ENCODE results near the gene C9. TPM values are rescaled to one million over a fixed set of nuclear protein-coding genes. Genes with fewer than 3 reads are reported as not detected.

The C9 gene
- total RNA-seq, 6 experiments from 2014 or later, result 0.07 to 0.17 TPM; not detected in 4

DNA sequence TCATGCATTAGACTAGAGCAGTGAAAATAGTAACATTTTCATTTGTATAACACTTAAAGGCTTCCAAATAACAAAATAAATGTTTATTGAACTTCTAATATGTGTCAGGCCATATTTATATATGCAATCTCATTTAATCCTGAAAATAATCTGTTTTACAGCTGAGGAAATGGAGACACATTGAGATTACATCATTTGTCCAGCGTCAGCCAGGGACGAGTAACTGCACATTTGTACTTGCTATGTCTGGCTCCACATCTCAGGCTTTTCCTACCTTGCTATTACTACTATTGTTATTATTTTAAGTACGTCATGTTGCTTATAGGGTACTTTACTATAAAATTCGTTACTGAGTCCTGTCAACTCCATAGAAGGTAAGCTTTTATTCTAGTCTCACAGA lies 3.8 kb upstream of the C9 start:
- H3K4me3 Mint-ChIP-seq, result no peak overlapping the region
- DNase-seq, result no peak
- peaks cover 27% of the 10 kb centered on the region for H3K27me3 Mint-ChIP-seq (ENCODE audit: insufficient read depth)
- peaks cover 35% of the 10 kb centered on the region for H3K36me3 Mint-ChIP-seq (ENCODE audit: low read depth)
- TF ChIP-seq, protein P1, sequence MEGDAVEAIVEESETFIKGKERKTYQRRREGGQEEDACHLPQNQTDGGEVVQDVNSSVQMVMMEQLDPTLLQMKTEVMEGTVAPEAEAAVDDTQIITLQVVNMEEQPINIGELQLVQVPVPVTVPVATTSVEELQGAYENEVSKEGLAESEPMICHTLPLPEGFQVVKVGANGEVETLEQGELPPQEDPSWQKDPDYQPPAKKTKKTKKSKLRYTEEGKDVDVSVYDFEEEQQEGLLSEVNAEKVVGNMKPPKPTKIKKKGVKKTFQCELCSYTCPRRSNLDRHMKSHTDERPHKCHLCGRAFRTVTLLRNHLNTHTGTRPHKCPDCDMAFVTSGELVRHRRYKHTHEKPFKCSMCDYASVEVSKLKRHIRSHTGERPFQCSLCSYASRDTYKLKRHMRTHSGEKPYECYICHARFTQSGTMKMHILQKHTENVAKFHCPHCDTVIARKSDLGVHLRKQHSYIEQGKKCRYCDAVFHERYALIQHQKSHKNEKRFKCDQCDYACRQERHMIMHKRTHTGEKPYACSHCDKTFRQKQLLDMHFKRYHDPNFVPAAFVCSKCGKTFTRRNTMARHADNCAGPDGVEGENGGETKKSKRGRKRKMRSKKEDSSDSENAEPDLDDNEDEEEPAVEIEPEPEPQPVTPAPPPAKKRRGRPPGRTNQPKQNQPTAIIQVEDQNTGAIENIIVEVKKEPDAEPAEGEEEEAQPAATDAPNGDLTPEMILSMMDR (IDR thresholded peaks at IDR 0.05), result no peak
- no peak overlapping the region for H3K27ac Mint-ChIP-seq
- H3K9me3 Mint-ChIP-seq, result no peaks in the 10 kb centered on the region
- H3K4me1 Mint-ChIP-seq (ENCODE audit: low read depth), result peaks cover 15% of the 10 kb centered on the region; the same call in 1 of the 2 replicates

GRCh38 chr5:39367711-39368110 lies 3.4 kb upstream of the C9 start:
- H3K4me1 Mint-ChIP-seq (ENCODE audit: low read depth), result peaks cover 15% of the 10 kb centered on the region; the same call in 1 of the 2 replicates
- H3K27ac Mint-ChIP-seq, result no peak overlapping the region
- H3K27me3 Mint-ChIP-seq (ENCODE audit: insufficient read depth), result peaks cover 24% of the 10 kb centered on the region
- no peak for DNase-seq
- H3K36me3 Mint-ChIP-seq (ENCODE audit: low read depth), result peaks cover 31% of the 10 kb centered on the region
- no peak overlapping the region for H3K4me3 Mint-ChIP-seq
- H3K9me3 Mint-ChIP-seq, result no peaks in the 10 kb centered on the region
- TF ChIP-seq, protein P1 (IDR thresholded peaks at IDR 0.05), result no peak

DNA sequence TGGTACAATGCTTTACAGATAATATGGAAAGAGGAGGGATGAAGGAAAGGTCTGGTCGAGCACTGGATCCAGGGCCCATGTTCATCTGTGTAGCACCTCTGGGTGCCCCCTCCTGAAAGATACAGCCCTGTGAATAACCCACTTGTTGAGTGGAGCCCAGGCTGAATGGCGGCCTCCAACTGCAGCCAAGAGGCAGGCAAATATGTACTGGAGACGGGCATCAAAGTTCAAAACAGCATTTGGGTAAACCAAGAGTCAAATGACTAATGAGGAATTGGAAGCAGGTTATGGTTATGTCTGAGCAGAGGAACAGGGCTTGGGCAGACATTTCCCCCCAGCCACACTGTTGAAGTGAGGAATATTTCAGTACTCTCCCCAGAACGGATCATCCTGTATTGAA lies 1.1 kb downstream of the C9 start:
- Mint-ChIP-seq H3K36me3 (ENCODE audit: low read depth) (no peaks in the 10 kb centered on the region), H3K27ac (no peak overlapping the region), H3K27me3 (ENCODE audit: insufficient read depth) (peaks cover 17% of the 10 kb centered on the region), H3K9me3 (no peaks in the 10 kb centered on the region), H3K4me1 (ENCODE audit: low read depth) (peaks cover 12% of the 10 kb centered on the region), H3K4me3 (no peak overlapping the region)
- DNase-seq, result no peak
- TF ChIP-seq, protein P1 (IDR thresholded peaks at IDR 0.05), result no peak

GRCh38 chr5:39362646-39363045 lies 1.6 kb downstream of the C9 start:
- Mint-ChIP-seq H3K4me1 (ENCODE audit: low read depth) (peaks cover 10% of the 10 kb centered on the region; the same call in 1 of the 2 replicates), H3K27me3 (ENCODE audit: insufficient read depth) (peaks cover 17% of the 10 kb centered on the region), H3K4me3 (no peak overlapping the region), H3K9me3 (no peaks in the 10 kb centered on the region), H3K36me3 (ENCODE audit: low read depth) (no peaks in the 10 kb centered on the region), H3K27ac (no peak overlapping the region)
- no peak for DNase-seq
- TF ChIP-seq, protein P1 (IDR thresholded peaks at IDR 0.05), result no peak

GRCh38 chr5:39361306-39361705 lies 3.0 kb downstream of the C9 start:
- Mint-ChIP-seq H3K27me3 (ENCODE audit: insufficient read depth) (peaks cover 8% of the 10 kb centered on the region), H3K36me3 (ENCODE audit: low read depth) (no peaks in the 10 kb centered on the region), H3K27ac (no peak overlapping the region), H3K4me3 (no peak overlapping the region), H3K4me1 (ENCODE audit: low read depth) (peaks cover 10% of the 10 kb centered on the region; the same call in 1 of the 2 replicates), H3K9me3 (no peaks in the 10 kb centered on the region)
- no peak for DNase-seq
- TF ChIP-seq, protein P1 (IDR thresholded peaks at IDR 0.05), result no peak
